GM19468 (cell line): ENCODE results near the gene RRP1.
A peak's percentile ranks its signal among the peaks of the same experiment; 100 is the strongest.

Experiments
- ATAC-seq: cut with Tn5 transposase; IDR thresholded peaks from one replicate; pipeline ENCODE4 v1.9.1; 2021; ENCODE audit warnings: mild to moderate bottlenecking, moderate library complexity, moderate number of reproducible peaks; ENCODE audit not compliant: unreplicated experiment; ENCODE audit errors: extremely low read depth

The RRP1 gene

DNA sequence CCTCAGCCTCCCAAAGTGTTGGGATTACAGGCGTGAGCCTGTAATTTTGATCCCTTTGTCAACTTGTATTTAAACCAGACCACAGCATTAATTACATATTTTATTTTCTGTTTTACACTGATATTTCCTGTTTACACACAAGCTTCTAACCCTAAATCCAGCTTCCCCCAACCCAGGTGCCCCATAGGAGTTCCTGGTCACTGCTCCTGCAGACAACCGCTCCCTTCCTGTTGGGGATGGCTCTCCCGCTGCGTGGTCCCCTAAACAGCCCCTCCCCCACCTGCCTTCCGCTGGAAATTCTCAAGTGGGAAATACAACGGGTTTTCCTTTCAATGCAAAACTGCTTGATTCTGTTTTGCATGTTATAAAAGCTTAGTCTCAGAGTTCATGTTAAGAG, 17.0 kb upstream of the RRP1 start:
- no peak for ATAC-seq

DNA sequence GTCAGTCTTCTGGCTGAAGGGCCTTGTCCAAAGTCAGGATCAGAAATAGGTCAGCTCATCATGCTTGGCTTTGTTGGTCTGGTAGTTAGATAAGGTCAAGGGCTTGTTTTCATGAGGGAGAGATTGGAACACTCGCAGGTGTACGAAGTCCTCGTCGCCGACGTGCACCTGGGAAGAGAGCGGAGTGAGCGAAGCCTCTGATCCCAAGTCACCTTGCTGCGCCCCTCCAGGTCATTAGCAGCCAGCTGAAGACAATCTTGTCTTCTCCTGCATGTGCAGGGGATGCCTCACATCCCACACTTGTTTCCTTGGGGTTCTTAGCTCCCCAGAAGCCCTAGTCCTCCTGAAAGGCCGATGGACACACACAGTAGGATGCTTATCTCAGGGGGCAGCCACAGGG, 15.2 kb upstream of the RRP1 start:
- ATAC-seq, result no peak

DNA sequence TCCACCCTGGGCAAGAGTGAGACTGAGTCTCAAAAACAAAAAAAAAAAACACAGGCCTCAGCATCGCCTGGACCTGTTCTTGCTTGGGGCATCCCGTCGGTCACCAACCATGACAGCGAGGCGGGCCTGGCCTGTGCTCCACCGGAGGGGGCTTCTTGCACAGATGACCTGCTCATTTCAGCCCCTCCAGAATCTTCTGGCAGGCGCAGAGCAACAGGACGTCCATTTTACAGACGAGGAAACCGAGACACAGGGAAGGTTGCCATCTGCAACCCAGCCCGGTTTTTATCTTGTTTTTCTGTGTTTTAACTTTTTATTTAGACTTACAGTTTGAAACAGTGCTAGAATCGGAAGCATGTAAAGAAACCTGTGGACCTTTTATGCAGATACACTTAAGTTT, 14.2 kb upstream of the RRP1 start:
- no peak for ATAC-seq

DNA sequence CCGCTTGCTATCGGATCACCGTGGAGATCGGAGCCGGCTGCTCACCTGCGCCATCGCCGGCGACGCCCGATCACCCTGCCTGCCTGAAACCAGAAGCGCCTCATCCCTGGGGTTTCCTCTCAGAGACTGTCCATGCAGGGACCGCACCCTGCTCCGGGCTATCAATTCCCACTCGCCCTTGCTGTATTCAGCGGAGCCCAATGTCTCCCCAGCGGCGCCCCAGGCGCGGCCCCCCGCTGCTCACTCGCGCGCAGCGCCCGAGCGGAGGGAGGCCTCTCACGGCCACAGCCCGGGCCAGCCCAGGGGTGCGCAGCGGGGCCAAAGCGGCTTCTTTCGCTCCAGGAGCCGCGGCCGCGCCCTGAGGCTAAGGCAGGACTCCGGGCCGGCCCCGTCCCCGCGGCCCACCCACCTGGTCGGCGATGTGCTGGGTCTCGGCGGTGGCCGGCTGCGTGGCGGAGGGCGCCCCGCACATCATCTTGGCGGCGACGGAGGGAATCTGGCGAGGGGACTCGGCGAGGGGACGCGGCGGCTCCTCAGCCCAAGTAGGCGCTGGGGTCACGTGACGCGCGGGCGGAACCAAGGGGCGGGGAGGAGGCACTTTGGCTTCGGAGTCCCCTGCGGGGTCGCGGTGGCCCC, 13.5 kb upstream of the RRP1 start, which contains the start of gene CSTB:
Gene CSTB, minus strand, starts transcription at position 514 of the 636 bp plus-strand sequence. Its CDS starts 39 bp downstream, at position 475.
- ATAC-seq, result no peak

DNA sequence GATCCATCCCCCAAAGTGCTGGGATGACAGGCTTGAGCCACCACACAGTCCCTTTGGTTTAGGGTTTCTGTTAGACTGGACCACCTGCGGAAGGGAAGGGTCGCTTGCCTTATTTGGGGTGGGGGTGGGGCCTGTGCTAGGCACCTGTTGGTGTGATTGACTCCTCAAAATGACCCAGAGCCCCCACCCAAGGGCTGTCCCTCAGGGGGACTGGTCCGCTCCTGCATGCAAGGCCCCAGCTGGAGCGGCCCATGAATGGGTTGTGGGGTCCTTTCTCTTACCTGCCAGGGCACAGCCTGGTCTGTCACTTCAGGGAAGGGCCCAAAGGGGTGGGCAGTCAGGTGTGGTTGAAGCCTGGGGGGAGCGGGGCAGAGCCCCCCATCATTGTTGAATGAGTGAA, 11.4 kb upstream of the RRP1 start:
- no peak for ATAC-seq

DNA sequence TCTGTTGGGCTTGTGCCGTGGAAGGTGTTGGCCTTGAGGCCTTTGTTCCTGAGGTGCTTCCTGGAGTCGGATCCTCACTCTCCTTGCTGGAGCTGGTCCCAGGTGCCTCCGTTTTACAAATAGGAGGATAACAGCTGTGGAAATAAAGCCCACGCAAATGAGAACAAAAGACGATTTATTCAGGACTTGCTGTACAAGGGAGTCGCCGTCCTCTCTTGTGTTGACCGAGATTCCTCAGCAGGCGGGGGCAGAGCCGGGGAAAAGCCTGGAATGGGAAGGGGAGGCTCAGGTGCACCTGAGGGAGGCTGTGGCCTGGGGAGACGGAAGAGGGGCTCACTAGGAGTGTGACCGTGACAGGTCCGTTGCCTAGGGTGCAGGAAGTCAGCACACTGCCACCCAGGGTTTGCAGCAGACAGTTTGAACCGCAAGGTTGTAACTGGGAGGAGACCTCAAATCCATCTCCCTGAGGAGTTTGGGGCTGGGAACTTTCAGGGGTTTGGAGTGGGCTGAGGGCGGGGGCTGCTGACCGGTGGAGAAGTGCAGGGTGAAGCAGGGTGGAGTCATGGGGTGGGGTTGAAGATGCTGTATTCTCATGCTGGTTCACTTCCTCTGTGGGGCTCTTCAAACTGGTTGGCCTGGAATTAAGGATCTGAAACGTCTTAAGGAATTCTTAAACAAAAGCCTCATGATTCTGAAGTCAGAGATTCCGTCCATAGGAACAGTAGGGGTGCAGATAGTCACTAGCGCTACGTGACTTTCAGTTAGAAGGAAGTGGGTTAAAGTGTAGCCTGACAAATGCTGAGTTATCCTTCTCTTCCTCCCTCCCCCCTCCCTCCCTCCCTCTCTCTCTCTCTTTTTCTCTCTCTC, 10.7 kb upstream of the RRP1 start:
- ATAC-seq, result no peak

DNA sequence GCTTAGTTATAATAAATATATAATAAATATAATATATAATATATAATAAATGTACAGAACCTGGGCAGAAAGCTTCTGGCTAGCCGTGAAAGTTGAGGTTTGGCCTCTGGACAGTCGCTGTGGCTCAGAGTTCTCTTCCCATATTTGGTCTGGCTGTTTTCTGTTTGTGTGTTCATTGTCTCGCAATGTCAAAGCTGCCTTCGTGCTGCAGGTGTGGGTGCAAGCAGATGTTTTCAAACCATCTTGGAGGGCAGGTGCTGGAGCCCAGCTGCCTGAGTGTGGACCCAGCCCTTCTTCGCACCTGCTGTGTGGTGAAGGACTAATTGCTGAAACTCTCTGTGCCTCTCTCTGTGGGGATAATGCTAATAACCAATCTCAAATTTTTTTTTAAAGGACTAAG, 9.7 kb upstream of the RRP1 start:
- peak; percentile 24 for ATAC-seq

DNA sequence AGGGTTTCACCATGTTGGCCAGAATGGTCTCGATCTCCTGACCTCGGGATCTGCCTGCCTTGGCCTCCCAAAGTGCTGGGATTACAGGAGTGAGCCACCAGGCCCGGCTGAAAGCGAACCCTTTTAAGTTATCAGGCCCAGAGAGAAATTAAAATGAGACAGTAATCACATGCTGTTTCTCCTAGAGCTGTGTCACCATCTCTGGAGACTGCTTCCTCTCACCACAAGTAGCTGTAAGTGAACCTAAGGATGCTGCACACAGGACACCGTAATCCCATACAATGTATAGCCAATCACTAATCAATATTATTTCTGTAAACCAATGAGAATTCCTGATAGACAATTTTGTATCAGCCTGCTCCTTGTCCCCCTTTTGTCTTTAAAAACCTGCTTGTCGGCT, 7.5 kb upstream of the RRP1 start:
- ATAC-seq, result no peak

DNA sequence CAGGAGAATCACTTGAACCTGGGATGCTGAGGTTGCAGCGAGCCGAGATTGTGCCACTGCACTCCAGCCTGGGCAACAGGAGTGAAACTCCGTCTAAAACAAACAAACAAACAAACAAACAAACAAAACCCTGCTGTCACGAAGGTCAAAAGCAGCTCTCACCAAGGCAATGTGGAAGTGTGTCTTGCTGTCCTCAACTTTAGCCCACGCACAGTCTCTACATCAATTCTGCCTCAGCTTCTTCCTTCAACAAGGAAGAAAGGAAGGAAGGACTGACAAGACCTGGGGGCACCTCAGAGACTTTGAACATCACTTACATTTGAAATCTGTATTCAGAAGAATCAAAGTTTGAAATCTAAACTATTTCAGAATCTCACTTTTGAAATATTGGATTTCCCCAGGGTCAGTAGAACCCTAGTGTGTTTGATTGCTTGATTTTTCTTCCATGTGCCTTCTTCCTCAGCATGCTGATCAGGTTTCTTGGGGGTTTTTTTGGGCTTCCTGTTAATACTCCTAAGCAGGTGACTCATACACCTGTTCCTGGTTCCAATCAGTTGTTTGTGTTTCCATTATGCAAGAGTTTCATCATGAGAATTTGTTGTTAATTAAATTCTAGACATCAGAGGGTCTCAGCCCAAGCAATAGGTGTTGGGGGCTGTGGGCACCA, 6.8 kb upstream of the RRP1 start:
- no peak for ATAC-seq

DNA sequence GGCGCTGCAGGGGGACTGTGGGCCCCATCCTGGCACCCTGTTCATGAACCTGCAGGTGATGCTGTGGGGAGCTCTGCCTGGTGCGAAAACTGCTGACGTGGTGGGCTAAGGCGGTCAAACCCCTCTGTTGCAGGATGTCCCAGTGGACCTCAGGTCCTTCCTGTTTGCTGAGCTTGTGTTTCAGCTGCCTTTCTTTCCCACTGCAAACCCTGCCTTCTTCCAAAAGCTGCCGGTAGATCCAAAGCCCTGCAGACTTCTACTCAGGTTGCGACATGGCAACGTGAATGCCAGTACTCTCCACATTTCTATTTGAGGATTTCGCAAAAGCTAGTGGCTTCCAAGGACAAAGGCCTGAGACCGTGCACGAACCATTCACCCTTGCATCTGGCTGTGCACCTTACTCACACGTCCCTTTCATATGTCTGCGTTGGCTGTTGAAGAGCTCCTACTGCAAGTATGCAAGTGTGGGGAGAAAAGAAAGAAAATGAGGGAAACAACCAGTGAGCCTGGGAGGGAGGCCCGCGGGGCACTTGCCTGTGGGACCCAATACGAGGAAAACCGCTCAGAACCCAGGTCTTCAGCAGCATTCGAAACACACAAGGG, 6.2 kb upstream of the RRP1 start:
- ATAC-seq, result no peak

DNA sequence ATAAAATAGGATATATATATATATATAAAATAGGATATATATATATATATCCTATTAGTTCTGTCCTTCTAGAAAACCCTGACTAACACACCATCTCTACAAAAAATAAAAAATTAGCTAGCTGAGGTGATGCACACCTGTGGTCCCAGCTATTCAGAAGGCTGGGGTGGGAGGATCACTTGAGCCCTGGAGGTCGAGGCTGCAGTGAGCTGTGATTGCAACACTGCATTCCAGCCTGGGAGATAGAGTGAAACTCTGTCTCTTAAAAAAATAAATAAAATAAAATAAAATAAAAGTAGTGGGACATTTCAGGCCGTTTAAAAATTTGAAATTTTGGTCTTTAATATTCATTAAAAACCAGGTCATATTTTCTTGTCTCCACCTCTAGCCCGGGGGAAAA, 4.2 kb upstream of the RRP1 start:
- ATAC-seq, result no peak

DNA sequence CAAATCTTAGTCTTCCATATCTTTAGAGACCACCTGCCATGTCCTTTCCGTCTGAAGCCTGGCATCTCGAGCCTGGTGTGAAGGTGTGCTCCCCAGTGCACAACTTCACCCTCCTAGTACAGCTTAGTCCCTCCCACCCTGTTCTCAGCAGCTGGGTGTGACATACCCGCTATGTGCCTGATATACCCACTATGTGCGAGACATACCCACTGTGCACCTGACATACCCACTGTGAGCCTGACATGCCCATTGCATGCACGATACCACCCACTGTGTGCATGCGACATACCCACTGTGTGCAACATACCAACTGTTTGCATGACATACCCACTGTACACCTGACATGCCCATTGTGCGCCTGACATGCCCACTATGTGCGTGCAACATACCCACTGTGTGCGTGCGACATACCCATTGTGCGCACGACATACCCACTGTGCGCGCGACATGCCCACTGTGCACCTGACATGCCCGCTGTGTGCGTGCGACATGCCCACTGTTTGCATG, 3.0 kb upstream of the RRP1 start:
- ATAC-seq, result no peak

DNA sequence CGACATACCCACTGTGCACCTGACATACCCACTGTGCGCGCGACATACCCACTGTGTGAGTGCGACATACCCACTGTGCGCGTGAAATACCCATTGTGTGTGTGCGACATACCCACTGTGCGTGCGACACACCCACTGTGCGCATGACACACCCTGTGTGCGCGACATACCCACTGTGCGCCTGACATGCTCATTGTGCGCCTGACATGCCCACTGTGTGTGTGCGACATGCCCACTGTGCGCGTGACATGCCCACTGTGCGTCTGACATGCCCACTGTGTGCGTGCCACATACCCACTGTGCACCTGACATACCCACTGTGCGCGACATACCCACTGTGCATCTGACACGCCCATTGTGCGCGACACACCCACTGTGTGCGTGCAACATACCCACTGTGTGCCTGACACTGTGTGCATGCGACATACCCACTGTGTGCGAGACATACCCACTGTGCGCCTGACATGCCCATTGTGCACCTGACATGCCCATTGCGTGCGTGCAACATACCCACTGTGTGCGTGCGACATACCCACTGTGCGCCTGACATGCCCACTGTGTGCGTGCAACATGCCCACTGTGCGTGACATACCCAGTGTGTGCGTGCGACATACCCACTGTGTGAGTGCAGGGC, 2.5 kb upstream of the RRP1 start:
- no peak for ATAC-seq

DNA sequence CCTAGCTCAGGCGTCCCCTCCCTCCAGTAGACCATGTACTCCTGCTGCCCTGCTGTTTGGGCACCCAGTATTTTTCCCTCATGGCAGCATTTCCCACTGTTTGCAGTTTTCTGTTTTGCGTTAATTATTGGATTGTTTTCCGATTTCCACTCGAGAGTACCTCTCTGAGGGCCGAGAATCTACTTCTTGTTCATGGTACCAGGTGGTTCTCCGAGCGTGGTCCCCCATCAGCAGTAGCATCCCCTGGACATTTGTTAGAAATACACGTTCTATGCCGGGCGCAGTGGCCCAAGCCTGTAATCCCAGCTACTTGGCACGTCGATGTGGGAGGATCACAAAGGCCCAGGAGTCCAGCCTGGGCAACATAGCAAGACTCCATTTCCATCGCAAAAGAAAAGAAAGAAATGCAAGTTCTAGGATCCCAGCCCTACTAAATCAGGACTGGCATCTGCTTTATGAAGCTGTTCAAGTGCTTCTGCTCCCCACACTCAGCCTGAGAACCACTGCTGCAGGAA, 690 bp downstream of the RRP1 start:
- no peak for ATAC-seq

DNA sequence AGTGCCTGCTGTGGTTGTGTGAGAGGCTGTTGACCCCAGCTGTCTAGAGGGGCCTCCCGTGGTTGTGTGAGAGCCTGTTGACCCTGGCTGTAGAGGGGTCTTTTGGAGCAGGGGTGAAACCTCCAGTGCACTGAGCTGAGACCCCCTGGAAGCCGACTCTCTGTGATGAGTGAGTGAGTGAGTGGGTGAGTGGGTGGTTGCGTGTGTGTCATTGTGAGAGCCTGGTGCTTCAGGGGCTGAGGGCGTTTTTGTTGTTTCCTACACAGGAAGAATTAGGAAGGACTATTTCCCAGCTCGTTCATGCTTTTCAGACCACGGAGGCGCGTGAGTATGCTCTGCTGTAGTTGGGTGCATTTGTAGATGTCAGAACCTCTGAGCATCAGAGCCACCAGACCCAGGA, 3.0 kb downstream of the RRP1 start:
- ATAC-seq, result no peak

DNA sequence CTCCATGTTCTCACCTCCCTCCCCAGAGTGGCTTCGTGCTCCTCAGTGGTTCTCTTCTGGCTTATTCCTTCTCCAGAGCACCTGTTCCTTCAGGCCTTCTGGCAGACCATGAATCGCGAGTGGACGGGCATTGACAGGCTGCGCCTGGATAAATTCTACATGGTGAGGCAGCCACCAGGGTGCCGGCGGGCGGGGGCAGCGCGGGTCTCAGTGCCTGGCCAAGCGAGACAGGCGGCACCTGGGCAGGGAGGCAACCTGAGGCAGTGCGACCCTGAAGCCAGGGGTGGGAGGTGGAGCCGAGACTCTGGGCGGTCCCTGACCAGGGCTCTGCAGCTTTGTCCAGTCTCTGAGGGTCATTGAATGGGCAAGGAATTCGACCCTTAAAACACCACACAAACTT, 3.9 kb downstream of the RRP1 start:
- no peak for ATAC-seq

DNA sequence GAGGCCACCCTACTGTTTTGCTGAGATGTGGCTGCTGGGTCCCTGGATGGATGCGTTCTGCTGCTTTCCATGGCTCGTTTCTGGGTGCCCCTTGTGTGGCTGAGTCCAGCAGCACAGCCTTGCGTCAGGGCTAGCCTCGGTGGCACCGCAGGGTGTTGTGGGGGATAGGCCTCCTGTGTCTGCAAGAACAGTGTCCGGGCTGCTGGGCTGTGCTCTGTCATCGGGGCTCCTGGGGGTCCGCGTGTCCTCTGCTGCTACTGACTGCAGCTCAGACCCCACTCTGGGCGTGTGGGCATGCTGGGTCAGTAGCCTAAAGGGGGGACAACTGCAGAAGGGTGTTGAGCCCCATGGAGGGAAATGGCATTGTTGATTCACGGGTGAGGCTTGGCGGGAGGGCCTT, 4.9 kb downstream of the RRP1 start:
- no peak for ATAC-seq

DNA sequence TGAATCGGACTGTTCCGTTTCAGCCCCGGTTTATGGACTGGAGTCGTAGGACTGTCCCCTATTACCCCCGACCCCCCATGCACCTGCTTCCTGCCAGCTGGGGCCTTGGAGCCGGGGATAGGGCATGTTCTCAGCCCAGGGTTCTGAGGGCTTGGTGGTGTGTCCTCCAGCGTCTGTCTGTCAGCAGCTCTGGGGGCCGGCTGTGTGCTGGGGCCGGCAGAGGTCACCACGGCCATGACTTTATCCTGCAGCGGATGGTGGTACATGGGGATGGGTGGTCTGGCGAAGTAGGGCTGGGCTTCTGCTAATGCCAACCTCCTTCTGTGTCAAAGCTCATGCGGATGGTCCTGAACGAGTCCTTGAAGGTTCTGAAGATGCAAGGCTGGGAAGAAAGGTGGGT, 5.5 kb downstream of the RRP1 start:
- no peak for ATAC-seq

DNA sequence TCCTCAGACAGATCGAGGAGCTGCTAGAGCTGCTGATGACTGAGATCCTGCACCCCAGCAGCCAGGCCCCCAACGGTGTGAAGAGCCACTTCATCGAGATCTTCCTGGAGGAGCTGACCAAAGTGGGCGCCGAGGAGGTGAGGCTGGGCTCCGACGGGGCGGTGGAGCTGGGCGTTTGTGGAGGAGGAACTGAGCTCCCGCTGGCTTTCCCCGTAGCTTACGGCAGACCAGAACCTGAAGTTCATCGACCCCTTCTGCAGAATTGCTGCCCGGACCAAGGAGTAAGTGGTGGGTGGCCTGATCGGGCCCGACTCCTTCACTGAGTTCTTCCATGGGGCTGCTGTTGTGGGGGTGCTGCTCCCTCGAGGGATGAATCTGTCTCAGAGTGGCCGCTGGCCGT, 8.0 kb downstream of the RRP1 start:
- no peak for ATAC-seq
